ENCODE measurements around the gene ARAP1. TPM values are rescaled to one million over a fixed set of nuclear protein-coding genes. Genes with fewer than 3 reads are reported as not detected.

Gene ARAP1
- polyA plus RNA-seq, 3 donors = 48.7 to 487 (median 79.0) TPM

- no peak overlapping the region for H3K4me2 ChIP-seq (replicated peaks; ENCODE audit: extremely low read depth, low read length, poor library complexity, severe bottlenecking)
- H3K36me3 ChIP-seq (replicated peaks in 1 of 2; ENCODE audit: control insufficient read depth in 1 of 2, insufficient read depth in 2 of 2, low read length in 2 of 2) = peaks cover 100% of the 10 kb centered on the region in 2 donors
- peak overlapping the region in 3 of 7 donors; percentile 46 to 76 (median 56) for H3K27ac Mint-ChIP-seq
- H3K4me1 Mint-ChIP-seq = peaks cover 2% of the 10 kb centered on the region
- TF ChIP-seq, protein P1, sequence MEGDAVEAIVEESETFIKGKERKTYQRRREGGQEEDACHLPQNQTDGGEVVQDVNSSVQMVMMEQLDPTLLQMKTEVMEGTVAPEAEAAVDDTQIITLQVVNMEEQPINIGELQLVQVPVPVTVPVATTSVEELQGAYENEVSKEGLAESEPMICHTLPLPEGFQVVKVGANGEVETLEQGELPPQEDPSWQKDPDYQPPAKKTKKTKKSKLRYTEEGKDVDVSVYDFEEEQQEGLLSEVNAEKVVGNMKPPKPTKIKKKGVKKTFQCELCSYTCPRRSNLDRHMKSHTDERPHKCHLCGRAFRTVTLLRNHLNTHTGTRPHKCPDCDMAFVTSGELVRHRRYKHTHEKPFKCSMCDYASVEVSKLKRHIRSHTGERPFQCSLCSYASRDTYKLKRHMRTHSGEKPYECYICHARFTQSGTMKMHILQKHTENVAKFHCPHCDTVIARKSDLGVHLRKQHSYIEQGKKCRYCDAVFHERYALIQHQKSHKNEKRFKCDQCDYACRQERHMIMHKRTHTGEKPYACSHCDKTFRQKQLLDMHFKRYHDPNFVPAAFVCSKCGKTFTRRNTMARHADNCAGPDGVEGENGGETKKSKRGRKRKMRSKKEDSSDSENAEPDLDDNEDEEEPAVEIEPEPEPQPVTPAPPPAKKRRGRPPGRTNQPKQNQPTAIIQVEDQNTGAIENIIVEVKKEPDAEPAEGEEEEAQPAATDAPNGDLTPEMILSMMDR (IDR thresholded peaks at IDR 0.05) = no peak
- no peak overlapping the region for H3K4me3 Mint-ChIP-seq
- peaks cover 0 to 2% (median 0%) of the 10 kb centered on the region in 7 donors for H3K9me3 Mint-ChIP-seq
- no peak overlapping the region for H3K9ac ChIP-seq (ENCODE audit: insufficient read depth, low read length, poor library complexity, severe bottlenecking)
- H3K27me3 ChIP-seq (ENCODE audit: control insufficient read depth in 2 of 2, insufficient read depth in 2 of 2, low read length in 2 of 2) = no peaks in the 10 kb centered on the region
- no peak overlapping the region for H2AFZ ChIP-seq (ENCODE audit: insufficient read depth, low read depth, low read length, poor library complexity, severe bottlenecking)
- H3K27ac ChIP-seq (ENCODE audit: low read depth in 1 of 2, low read length in 2 of 2) = peak overlapping the region in 1 of 2 donors; percentile 15
- H3K9me3 ChIP-seq (replicated peaks in 1 of 2; ENCODE audit: control insufficient read depth in 1 of 2, insufficient read depth in 1 of 2, low read length in 2 of 2) = no peaks in the 10 kb centered on the region
- peaks cover 0 to 2% (median 0%) of the 10 kb centered on the region in 3 donors for H3K27me3 Mint-ChIP-seq (ENCODE audit: low read depth in 3 of 3)
- no peaks in the 10 kb centered on the region for H3K4me1 ChIP-seq (ENCODE audit: control insufficient read depth in 1 of 2, insufficient read depth in 2 of 2, low read length in 2 of 2)
- DNase-seq = no peak
- intact Hi-C loops (cut with micrococcal nuclease) = no loop called here
- H4K20me1 ChIP-seq (ENCODE audit: insufficient read depth, low read length) = peaks cover 100% of the 10 kb centered on the region
- WGBS (ENCODE audit: insufficient coverage) = 99% methylated on average over 16 of the region's 16 CpGs
- H3K36me3 Mint-ChIP-seq = peaks cover 95 to 100% of the 10 kb centered on the region in 2 donors
- H3K79me2 ChIP-seq (ENCODE audit: insufficient read depth, low read length) = peaks cover 45% of the 10 kb centered on the region
- H3K4me3 ChIP-seq (replicated peaks in 1 of 3; ENCODE audit: low read depth in 2 of 3, low read length in 3 of 3) = no peak overlapping the region
Measured at GRCh38 chr11:72697814-72698213, 54.4 kb downstream of the ARAP1 start.

DNA sequence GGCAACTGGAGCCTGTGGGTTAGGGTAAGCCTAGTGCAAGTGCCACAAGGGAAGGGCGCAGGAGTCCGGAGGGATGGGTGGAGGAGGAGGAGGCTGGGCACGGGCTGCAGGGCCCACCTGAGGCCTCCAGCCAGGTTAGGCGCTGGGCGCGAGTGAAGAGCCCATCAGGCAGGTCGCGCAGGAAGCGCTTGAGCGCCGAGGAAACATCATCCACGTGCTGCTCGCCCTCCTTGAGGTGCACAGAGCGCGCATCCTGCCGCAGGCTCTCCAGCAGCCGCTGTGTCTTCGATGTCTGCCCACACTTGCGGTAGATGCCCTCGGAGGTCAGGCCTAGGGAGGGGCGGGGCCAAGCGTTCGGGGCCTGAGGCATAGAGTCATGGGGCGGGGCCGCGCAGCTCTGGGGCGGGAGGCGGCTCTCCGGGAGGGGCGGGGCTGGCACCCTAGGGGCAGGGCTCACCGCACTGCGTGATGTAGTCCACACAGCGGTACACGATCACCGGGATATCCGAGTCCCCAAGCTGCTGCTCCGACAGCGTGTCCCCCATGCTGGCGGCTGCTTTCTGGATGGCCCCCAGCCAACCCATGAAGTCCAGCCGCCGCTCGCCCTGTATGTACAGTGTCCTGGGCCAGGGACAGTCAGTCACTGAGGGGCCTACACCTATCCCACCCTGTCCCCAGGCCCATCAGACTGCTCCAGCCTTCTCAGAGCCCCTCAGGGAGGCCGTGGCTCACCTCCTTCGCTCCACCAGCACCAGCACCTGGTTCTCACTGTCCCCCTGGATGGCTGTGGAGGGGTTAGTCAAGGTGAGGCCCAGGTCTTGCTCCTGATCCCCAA lies 55.1 kb downstream of the ARAP1 start:
- Histone ChIP-seq H3K4me1 (ENCODE audit: control insufficient read depth in 1 of 2, insufficient read depth in 2 of 2, low read length in 2 of 2) (no peaks in the 10 kb centered on the region), H3K4me2 (replicated peaks; ENCODE audit: extremely low read depth, low read length, poor library complexity, severe bottlenecking) (no peak overlapping the region), H4K20me1 (ENCODE audit: insufficient read depth, low read length) (peaks cover 100% of the 10 kb centered on the region), H3K9ac (ENCODE audit: insufficient read depth, low read length, poor library complexity, severe bottlenecking) (no peak overlapping the region), H3K27ac (ENCODE audit: low read depth in 1 of 2, low read length in 2 of 2) (peak overlapping the region in 1 of 2 donors; percentile 41), H3K36me3 (replicated peaks in 1 of 2; ENCODE audit: control insufficient read depth in 1 of 2, insufficient read depth in 2 of 2, low read length in 2 of 2) (peaks cover 100% of the 10 kb centered on the region in 2 donors), H3K79me2 (ENCODE audit: insufficient read depth, low read length) (peaks cover 40% of the 10 kb centered on the region), H3K27me3 (ENCODE audit: control insufficient read depth in 2 of 2, insufficient read depth in 2 of 2, low read length in 2 of 2) (no peaks in the 10 kb centered on the region), H2AFZ (ENCODE audit: insufficient read depth, low read depth, low read length, poor library complexity, severe bottlenecking) (no peak overlapping the region), H3K9me3 (replicated peaks in 1 of 2; ENCODE audit: control insufficient read depth in 1 of 2, insufficient read depth in 1 of 2, low read length in 2 of 2) (no peaks in the 10 kb centered on the region), H3K4me3 (replicated peaks in 1 of 3; ENCODE audit: low read depth in 2 of 3, low read length in 3 of 3) (no peak overlapping the region)
- no peak for DNase-seq
- WGBS (ENCODE audit: insufficient coverage) = 96% methylated on average over 39 of the region's 44 CpGs
- Mint-ChIP-seq H3K27ac (peak overlapping the region in 1 of 7 donors; percentile 21), H3K9me3 (peaks cover 0 to 2% (median 0%) of the 10 kb centered on the region in 7 donors), H3K36me3 (peaks cover 96 to 100% of the 10 kb centered on the region in 2 donors), H3K27me3 (ENCODE audit: low read depth in 3 of 3) (no peaks in the 10 kb centered on the region), H3K4me1 (peaks cover 2% of the 10 kb centered on the region), H3K4me3 (no peak overlapping the region)
- intact Hi-C loops (cut with micrococcal nuclease) = no loop called here
- TF ChIP-seq, protein P1 (IDR thresholded peaks at IDR 0.05) = no peak
